ENCODE measurements around the gene PPP1R14C.

DNA sequence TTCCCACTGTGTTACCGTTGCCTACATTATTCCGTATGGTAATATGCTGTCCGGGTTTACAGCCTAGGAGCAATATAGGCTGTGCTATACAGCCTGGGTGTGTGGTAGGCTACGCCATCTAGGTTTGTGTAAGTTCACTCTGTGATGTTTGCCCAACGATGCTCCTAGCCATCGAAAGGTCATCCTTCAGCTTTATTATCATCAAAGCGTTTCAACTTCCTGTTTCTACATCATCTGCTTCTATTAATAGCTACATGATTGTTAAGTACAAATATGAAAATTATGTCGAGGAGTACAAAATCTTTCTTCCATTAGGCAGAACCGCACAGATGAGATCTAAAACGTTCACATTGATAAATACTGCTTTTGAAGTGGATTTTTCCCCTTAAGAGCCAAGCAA is 69.9 kb downstream of the PPP1R14C start:
- TF ChIP-seq, protein P1, sequence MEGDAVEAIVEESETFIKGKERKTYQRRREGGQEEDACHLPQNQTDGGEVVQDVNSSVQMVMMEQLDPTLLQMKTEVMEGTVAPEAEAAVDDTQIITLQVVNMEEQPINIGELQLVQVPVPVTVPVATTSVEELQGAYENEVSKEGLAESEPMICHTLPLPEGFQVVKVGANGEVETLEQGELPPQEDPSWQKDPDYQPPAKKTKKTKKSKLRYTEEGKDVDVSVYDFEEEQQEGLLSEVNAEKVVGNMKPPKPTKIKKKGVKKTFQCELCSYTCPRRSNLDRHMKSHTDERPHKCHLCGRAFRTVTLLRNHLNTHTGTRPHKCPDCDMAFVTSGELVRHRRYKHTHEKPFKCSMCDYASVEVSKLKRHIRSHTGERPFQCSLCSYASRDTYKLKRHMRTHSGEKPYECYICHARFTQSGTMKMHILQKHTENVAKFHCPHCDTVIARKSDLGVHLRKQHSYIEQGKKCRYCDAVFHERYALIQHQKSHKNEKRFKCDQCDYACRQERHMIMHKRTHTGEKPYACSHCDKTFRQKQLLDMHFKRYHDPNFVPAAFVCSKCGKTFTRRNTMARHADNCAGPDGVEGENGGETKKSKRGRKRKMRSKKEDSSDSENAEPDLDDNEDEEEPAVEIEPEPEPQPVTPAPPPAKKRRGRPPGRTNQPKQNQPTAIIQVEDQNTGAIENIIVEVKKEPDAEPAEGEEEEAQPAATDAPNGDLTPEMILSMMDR (conservative IDR thresholded peaks at IDR 0.05 in 1 of 2, IDR thresholded peaks at IDR 0.05 in 1 of 2; ENCODE audit: extremely low read depth in 1 of 2, insufficient read depth in 1 of 2, low read depth in 1 of 2, low read length in 2 of 2) = no peak
- TF ChIP-seq EZH2 (IDR thresholded peaks at IDR 0.05; ENCODE audit: borderline replicate concordance, low read length) = no peak
